Mesothelial cell of epicardium (in vitro differentiated cells): Measurements from ENCODE around the gene SNTG2. TPM values are rescaled to one million over a fixed set of nuclear protein-coding genes. Genes with fewer than 3 reads are reported as not detected.

ENCODE experiments used
- DNase-seq, 2 experiments: peaks; one replicate each; pipeline ENCODE4 v3.0.0; 2021; ENCODE audit warnings: low spot score in 2 of 2; ENCODE audit not compliant: unreplicated experiment in 2 of 2
- H3K27ac Mint-ChIP-seq: 2 replicates; pipeline ENCODE4 v1.8.0; 2021; ENCODE audit warnings: mixed read lengths
- H3K27me3 Mint-ChIP-seq: 2 replicates; pipeline ENCODE4 v1.8.0; 2021; ENCODE audit warnings: low read depth, mixed read lengths
- H3K36me3 Mint-ChIP-seq: 2 replicates; pipeline ENCODE4 v1.8.0; 2021; ENCODE audit warnings: mixed read lengths
- H3K4me1 Mint-ChIP-seq: 2 replicates; pipeline ENCODE4 v1.8.0; 2021; ENCODE audit warnings: mixed read lengths
- H3K4me3 Mint-ChIP-seq: 2 replicates; pipeline ENCODE4 v1.8.0; 2021; ENCODE audit warnings: mild to moderate bottlenecking, moderate library complexity, mixed read lengths
- H3K9me3 Mint-ChIP-seq: 2 replicates; pipeline ENCODE4 v1.8.0; 2021; ENCODE audit warnings: mixed read lengths
- total RNA-seq: library from RNA; stranded (reverse); gene quantifications from 3 replicates; pipeline ENCODE4 v1.2.1, GENCODE V29; 2021
- TF ChIP-seq, protein P1 (sequence below): fragments of 200-600 bp; sonication (generic); IDR thresholded peaks from one replicate; pipeline ENCODE4 v1.5.0; 2021; ENCODE audit warnings: antibody characterized with exemption; ENCODE audit not compliant: unreplicated experiment

The SNTG2 gene
- total RNA-seq, 1 donor from 2014 or later, result not detected

DNA sequence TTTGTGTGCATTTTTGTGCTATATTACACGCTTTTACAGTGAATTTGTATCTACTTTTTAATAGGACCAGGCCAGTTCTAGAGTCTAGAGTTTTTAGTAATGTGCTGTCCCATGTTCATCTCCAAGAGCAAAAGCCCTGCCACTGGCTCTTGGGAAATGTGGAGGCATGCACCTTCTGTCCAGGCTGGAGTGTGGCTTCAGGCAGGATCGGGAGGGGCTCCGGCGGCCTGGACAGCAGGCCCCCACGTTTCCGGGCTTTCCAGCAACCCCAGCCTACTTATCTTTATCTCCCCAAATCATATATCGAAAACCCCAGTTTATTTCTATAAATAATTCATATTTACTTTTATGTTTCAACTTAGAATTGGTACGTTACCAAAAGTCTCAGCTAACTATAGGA, 78.2 kb downstream of the SNTG2 start:
- Mint-ChIP-seq H3K9me3 (no peaks in the 10 kb centered on the region), H3K27me3 (peaks cover 51% of the 10 kb centered on the region), H3K4me1 (no peaks in the 10 kb centered on the region), H3K27ac (no peak overlapping the region), H3K36me3 (no peaks in the 10 kb centered on the region), H3K4me3 (no peak overlapping the region)
- TF ChIP-seq, protein P1, sequence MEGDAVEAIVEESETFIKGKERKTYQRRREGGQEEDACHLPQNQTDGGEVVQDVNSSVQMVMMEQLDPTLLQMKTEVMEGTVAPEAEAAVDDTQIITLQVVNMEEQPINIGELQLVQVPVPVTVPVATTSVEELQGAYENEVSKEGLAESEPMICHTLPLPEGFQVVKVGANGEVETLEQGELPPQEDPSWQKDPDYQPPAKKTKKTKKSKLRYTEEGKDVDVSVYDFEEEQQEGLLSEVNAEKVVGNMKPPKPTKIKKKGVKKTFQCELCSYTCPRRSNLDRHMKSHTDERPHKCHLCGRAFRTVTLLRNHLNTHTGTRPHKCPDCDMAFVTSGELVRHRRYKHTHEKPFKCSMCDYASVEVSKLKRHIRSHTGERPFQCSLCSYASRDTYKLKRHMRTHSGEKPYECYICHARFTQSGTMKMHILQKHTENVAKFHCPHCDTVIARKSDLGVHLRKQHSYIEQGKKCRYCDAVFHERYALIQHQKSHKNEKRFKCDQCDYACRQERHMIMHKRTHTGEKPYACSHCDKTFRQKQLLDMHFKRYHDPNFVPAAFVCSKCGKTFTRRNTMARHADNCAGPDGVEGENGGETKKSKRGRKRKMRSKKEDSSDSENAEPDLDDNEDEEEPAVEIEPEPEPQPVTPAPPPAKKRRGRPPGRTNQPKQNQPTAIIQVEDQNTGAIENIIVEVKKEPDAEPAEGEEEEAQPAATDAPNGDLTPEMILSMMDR, result no peak
- DNase-seq, result no peak

GRCh38 chr2:1032030-1032429, 81.4 kb downstream of the SNTG2 start:
- DNase-seq, result no peak
- H3K4me3 Mint-ChIP-seq, result no peak overlapping the region
- peaks cover 3% of the 10 kb centered on the region for H3K9me3 Mint-ChIP-seq
- no peaks in the 10 kb centered on the region for H3K36me3 Mint-ChIP-seq
- H3K27me3 Mint-ChIP-seq, result peaks cover 44% of the 10 kb centered on the region
- no peak overlapping the region for H3K27ac Mint-ChIP-seq
- TF ChIP-seq, protein P1, result no peak
- H3K4me1 Mint-ChIP-seq, result no peaks in the 10 kb centered on the region

GRCh38 chr2:1033069-1033468, 82.4 kb downstream of the SNTG2 start:
- Mint-ChIP-seq H3K27me3 (peaks cover 44% of the 10 kb centered on the region), H3K36me3 (no peaks in the 10 kb centered on the region), H3K4me1 (no peaks in the 10 kb centered on the region), H3K9me3 (peaks cover 3% of the 10 kb centered on the region), H3K27ac (no peak overlapping the region), H3K4me3 (no peak overlapping the region)
- TF ChIP-seq, protein P1, result no peak
- DNase-seq, result no peak

DNA sequence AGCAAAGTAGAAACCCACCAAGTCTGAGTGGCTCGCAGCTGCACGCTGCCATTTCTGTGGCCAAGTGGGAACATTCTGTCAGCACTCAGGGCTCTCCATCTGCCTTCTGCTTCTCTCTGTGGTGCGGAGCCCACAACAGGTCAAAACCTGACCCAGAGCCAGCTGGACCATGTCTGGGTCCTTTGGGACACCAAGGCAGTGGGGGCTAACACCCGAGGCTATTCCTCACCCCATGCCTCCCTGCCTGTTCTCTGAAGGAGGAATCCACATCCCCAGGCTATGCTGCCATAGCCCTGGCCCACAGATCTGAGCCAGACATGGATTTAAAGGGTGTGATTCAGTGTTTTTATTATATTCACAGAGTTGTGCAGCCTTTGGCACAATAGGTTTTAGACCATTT, 86.4 kb downstream of the SNTG2 start:
- Mint-ChIP-seq H3K9me3 (peaks cover 3% of the 10 kb centered on the region), H3K27me3 (peaks cover 33% of the 10 kb centered on the region), H3K27ac (no peak overlapping the region), H3K36me3 (no peaks in the 10 kb centered on the region), H3K4me1 (no peaks in the 10 kb centered on the region), H3K4me3 (no peak overlapping the region)
- TF ChIP-seq, protein P1, result no peak
- DNase-seq, result no peak

GRCh38 chr2:1039549-1039948, 88.9 kb downstream of the SNTG2 start:
- TF ChIP-seq, protein P1, result no peak
- no peaks in the 10 kb centered on the region for H3K4me1 Mint-ChIP-seq
- H3K27ac Mint-ChIP-seq, result no peak overlapping the region
- peaks cover 28% of the 10 kb centered on the region for H3K27me3 Mint-ChIP-seq
- no peak for DNase-seq
- peaks cover 24% of the 10 kb centered on the region for H3K9me3 Mint-ChIP-seq
- no peak overlapping the region for H3K4me3 Mint-ChIP-seq
- no peaks in the 10 kb centered on the region for H3K36me3 Mint-ChIP-seq
